ENCODE measurements around the gene RAB5A. TPM values are rescaled to one million over a fixed set of nuclear protein-coding genes. Genes with fewer than 3 reads are reported as not detected.
"Not testable (repeated sequence)": the region's sequence is repeated elsewhere in the genome, so short reads cannot be mapped to it uniquely, and the experiment has no call there.

The RAB5A gene
- total and polyA plus RNA-seq, 2 donors from 2014 or later: 27.6 to 76.9 TPM

DNA sequence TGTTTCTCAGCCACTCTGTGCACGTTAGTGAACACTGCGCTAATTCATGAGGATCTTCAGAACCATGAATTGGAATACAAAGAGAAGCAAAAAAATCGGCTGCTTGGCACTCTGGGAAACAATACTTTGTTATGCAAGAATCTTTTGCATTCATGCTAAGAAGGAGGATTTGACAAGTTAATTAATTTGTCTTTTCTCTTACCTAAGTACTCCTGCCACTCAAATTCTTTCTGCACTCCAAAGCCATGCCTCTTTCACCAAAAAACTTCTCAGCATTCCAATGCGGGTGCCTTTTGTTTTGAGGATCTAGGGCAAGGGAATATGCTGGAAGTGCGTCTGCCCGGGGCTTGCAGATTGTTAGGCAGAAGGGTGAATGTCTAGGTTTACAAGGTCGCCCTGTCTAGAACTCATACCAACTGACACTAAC lies 82.0 kb downstream of the RAB5A start:
- Histone ChIP-seq H3K27ac (ENCODE audit: low read depth in 2 of 2, low read length in 2 of 2) (no peak overlapping the region), H3K4me1 (ENCODE audit: control insufficient read depth in 2 of 3, insufficient read depth in 2 of 3, low read depth in 1 of 3, low read length in 3 of 3) (no peaks in the 10 kb centered on the region), H3K9ac (ENCODE audit: low read length in 3 of 3) (no peak overlapping the region), H3K9me3 (ENCODE audit: control insufficient read depth in 2 of 3, insufficient read depth in 1 of 3, low read length in 3 of 3) (no peaks in the 10 kb centered on the region), H3K36me3 (ENCODE audit: control insufficient read depth in 2 of 3, insufficient read depth in 3 of 3, low read length in 3 of 3) (no peaks in the 10 kb centered on the region), H3K4me3 (ENCODE audit: low read length in 3 of 3) (no peak overlapping the region), H3K27me3 (ENCODE audit: control insufficient read depth, insufficient read depth, low read length) (no peaks in the 10 kb centered on the region)
- FAIRE-seq: no peak
- no peak for DNase-seq
- TF ChIP-seq, protein P1, sequence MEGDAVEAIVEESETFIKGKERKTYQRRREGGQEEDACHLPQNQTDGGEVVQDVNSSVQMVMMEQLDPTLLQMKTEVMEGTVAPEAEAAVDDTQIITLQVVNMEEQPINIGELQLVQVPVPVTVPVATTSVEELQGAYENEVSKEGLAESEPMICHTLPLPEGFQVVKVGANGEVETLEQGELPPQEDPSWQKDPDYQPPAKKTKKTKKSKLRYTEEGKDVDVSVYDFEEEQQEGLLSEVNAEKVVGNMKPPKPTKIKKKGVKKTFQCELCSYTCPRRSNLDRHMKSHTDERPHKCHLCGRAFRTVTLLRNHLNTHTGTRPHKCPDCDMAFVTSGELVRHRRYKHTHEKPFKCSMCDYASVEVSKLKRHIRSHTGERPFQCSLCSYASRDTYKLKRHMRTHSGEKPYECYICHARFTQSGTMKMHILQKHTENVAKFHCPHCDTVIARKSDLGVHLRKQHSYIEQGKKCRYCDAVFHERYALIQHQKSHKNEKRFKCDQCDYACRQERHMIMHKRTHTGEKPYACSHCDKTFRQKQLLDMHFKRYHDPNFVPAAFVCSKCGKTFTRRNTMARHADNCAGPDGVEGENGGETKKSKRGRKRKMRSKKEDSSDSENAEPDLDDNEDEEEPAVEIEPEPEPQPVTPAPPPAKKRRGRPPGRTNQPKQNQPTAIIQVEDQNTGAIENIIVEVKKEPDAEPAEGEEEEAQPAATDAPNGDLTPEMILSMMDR (IDR thresholded peaks at IDR 0.05; ENCODE audit: borderline replicate concordance, extremely low read depth, insufficient read depth): no peak
- intact Hi-C loops (cut with DNase I): no loop called here

DNA sequence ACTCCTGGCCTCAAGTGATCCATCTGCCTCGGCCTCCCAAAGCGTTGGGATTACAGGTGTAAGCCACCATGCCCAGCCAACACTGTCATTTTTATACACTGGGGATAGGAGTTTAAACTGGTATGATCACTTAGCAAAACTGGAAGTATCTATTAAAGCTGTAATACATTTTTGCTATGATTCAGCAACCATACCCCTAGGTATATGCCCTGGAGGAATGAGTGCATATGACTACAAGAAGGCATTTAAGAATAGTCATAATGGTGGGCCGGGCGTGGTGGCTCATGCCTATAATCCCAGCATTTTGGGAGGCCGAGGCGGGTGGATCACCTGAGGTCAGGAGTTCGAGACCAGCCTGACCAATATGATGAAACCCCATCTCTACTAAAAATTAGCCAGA lies 85.0 kb downstream of the RAB5A start:
- H3K9ac ChIP-seq (ENCODE audit: low read length in 3 of 3); H3K36me3 ChIP-seq (ENCODE audit: control insufficient read depth in 2 of 3, insufficient read depth in 3 of 3, low read length in 3 of 3); H3K27me3 ChIP-seq (ENCODE audit: control insufficient read depth, insufficient read depth, low read length); H3K27ac ChIP-seq (ENCODE audit: low read depth in 2 of 2, low read length in 2 of 2); FAIRE-seq; intact Hi-C loops (cut with DNase I); DNase-seq; H3K4me3 ChIP-seq (ENCODE audit: low read length in 3 of 3); H3K4me1 ChIP-seq (ENCODE audit: control insufficient read depth in 2 of 3, insufficient read depth in 2 of 3, low read depth in 1 of 3, low read length in 3 of 3); H3K9me3 ChIP-seq (ENCODE audit: control insufficient read depth in 2 of 3, insufficient read depth in 1 of 3, low read length in 3 of 3): not testable (repeated sequence)

Other genes starting within 250 kb of the RAB5A start
- 2.1 TPM for gene EFHB, start 12.9 kb upstream of the RAB5A start, total RNA-seq
- 3.5 TPM for gene EFHB, start 12.9 kb upstream of the RAB5A start, polyA plus RNA-seq (ENCODE audit: insufficient read depth, low read depth, low replicate concordance)
- not detected for gene PP2D1, start 65.2 kb downstream of the RAB5A start, total RNA-seq
- gene PP2D1, start 65.2 kb downstream of the RAB5A start, polyA plus RNA-seq (ENCODE audit: insufficient read depth, low read depth, low replicate concordance): not detected
- 30.1 TPM for gene KAT2B, start 93.3 kb downstream of the RAB5A start, total RNA-seq
- 9.5 TPM for gene KAT2B, start 93.3 kb downstream of the RAB5A start, polyA plus RNA-seq (ENCODE audit: insufficient read depth, low read depth, low replicate concordance)
- gene SGO1, start 239.1 kb downstream of the RAB5A start, total RNA-seq: 0.72 TPM
- 0.37 TPM for gene SGO1, start 239.1 kb downstream of the RAB5A start, polyA plus RNA-seq (ENCODE audit: insufficient read depth, low read depth, low replicate concordance)